NCI-H146 (cell line): ENCODE results near the gene UNKL.
A peak's percentile ranks its signal among the peaks of the same experiment; 100 is the strongest.

ENCODE experiments used
- DNase-seq: peaks from one replicate; lab custom pipeline; 2025; lab: John Stamatoyannopoulos, UW

UNKL gene

GRCh38 chr16:1375741-1376410 lies 38.6 kb downstream of the UNKL start:
- DNase-seq = no peak

- DNase-seq = no peak
These were observed 39.2 kb downstream of the UNKL start for GRCh38 chr16:1375298-1375640.

GRCh38 chr16:1374418-1375297 lies 39.8 kb downstream of the UNKL start:
- DNase-seq = no peak

GRCh38 chr16:1372292-1372950 lies 42.1 kb downstream of the UNKL start:
- DNase-seq = no peak

GRCh38 chr16:1371054-1371978 lies 43.2 kb downstream of the UNKL start:
- no peak for DNase-seq

GRCh38 chr16:1367486-1368174 lies 46.9 kb downstream of the UNKL start:
- DNase-seq = peak; percentile 57

GRCh38 chr16:1366712-1367299 lies 47.7 kb downstream of the UNKL start:
- no peak for DNase-seq

GRCh38 chr16:1366060-1366711 lies 48.3 kb downstream of the UNKL start:
- no peak for DNase-seq

GRCh38 chr16:1364510-1364909 lies 50.0 kb downstream of the UNKL start:
- no peak for DNase-seq

GRCh38 chr16:1363501-1364041 lies 50.9 kb downstream of the UNKL start:
- peak; percentile 57 for DNase-seq

GRCh38 chr16:1362807-1363206 lies 51.7 kb downstream of the UNKL start:
- DNase-seq = no peak

- no peak for DNase-seq
These were observed 52.7 kb downstream of the UNKL start for GRCh38 chr16:1361685-1362360.

GRCh38 chr16:1357906-1358566 lies 56.5 kb downstream of the UNKL start:
- DNase-seq = no peak

- no peak for DNase-seq
These were observed 58.2 kb downstream of the UNKL start for GRCh38 chr16:1356061-1356900.

GRCh38 chr16:1355591-1355990 lies 58.9 kb downstream of the UNKL start:
- no peak for DNase-seq

GRCh38 chr16:1354815-1355540 lies 59.5 kb downstream of the UNKL start:
- DNase-seq = no peak
